ENCODE data around the gene SRGAP2C.
"Not testable (repeated sequence)": the region's sequence is repeated elsewhere in the genome, so short reads cannot be mapped to it uniquely, and the experiment has no call there.

Gene SRGAP2C

GRCh38 chr1:121280699-121281317, 96.0 kb downstream of the SRGAP2C start:
- DNase-seq (ENCODE audit: low spot score) = not testable (repeated sequence)

GRCh38 chr1:121281480-121281879, 96.7 kb downstream of the SRGAP2C start:
- not testable (repeated sequence) for DNase-seq (ENCODE audit: low spot score)

GRCh38 chr1:121283587-121284180, 98.9 kb downstream of the SRGAP2C start:
- DNase-seq (ENCODE audit: low spot score) = peak; percentile 34

- DNase-seq (ENCODE audit: low spot score) = not testable (repeated sequence)
Measured at GRCh38 chr1:121292590-121292989, 107.8 kb downstream of the SRGAP2C start.

GRCh38 chr1:121293263-121294204, 108.8 kb downstream of the SRGAP2C start:
- peak; percentile 50 for DNase-seq (ENCODE audit: low spot score)

GRCh38 chr1:121294205-121294570, 109.4 kb downstream of the SRGAP2C start:
- not testable (repeated sequence) for DNase-seq (ENCODE audit: low spot score)

- not testable (repeated sequence) for DNase-seq (ENCODE audit: low spot score)
Measured at GRCh38 chr1:121296563-121296962, 111.8 kb downstream of the SRGAP2C start.

- not testable (repeated sequence) for DNase-seq (ENCODE audit: low spot score)
Measured at GRCh38 chr1:121298529-121298928, 113.8 kb downstream of the SRGAP2C start.

GRCh38 chr1:121299514-121300149, 114.9 kb downstream of the SRGAP2C start:
- not testable (repeated sequence) for DNase-seq (ENCODE audit: low spot score)

GRCh38 chr1:121301876-121302275, 117.1 kb downstream of the SRGAP2C start:
- DNase-seq (ENCODE audit: low spot score) = not testable (repeated sequence)

- DNase-seq (ENCODE audit: low spot score) = not testable (repeated sequence)
Measured at GRCh38 chr1:121307759-121308158, 123.0 kb downstream of the SRGAP2C start.

GRCh38 chr1:121315509-121315908, 130.7 kb downstream of the SRGAP2C start:
- DNase-seq (ENCODE audit: low spot score) = not testable (repeated sequence)

GRCh38 chr1:121316081-121316480, 131.3 kb downstream of the SRGAP2C start:
- DNase-seq (ENCODE audit: low spot score) = not testable (repeated sequence)

GRCh38 chr1:121317491-121318468, 133.0 kb downstream of the SRGAP2C start:
- DNase-seq (ENCODE audit: low spot score) = not testable (repeated sequence)

GRCh38 chr1:121318687-121319086, 133.9 kb downstream of the SRGAP2C start:
- DNase-seq (ENCODE audit: low spot score) = not testable (repeated sequence)

GRCh38 chr1:121321660-121322059, 136.9 kb downstream of the SRGAP2C start:
- not testable (repeated sequence) for DNase-seq (ENCODE audit: low spot score)

- not testable (repeated sequence) for DNase-seq (ENCODE audit: low spot score)
Measured at GRCh38 chr1:121324726-121325125, 140.0 kb downstream of the SRGAP2C start.

GRCh38 chr1:121332141-121332540, 147.4 kb downstream of the SRGAP2C start:
- DNase-seq (ENCODE audit: low spot score) = not testable (repeated sequence)

- DNase-seq (ENCODE audit: low spot score) = not testable (repeated sequence)
Measured at GRCh38 chr1:121332599-121333562, 148.1 kb downstream of the SRGAP2C start.

GRCh38 chr1:121337958-121338357, 153.2 kb downstream of the SRGAP2C start:
- not testable (repeated sequence) for DNase-seq (ENCODE audit: low spot score)

Measured in cerebellar cortex (tissue), 1 donor.